Immature natural killer cell (primary cell): ENCODE data around the gene ACTR5. TPM values are rescaled to one million over a fixed set of nuclear protein-coding genes. Genes with fewer than 3 reads are reported as not detected.

Experiments used
- polyA plus RNA-seq, 3 donors: library from polyadenylated mRNA; unstranded; fragments of 300-500 nt; fragmentation: Illumina TruSeq; gene quantifications; one replicate each; pipeline ENCODE4 v1.2.3, GENCODE V29; 2021

Gene ACTR5
- polyA plus RNA-seq, 3 donors from 2014 or later = 8.0 to 11.1 (median 8.7) TPM

Other genes with a start within 250 kb of the ACTR5 start
- gene ADIG, start 167.3 kb upstream of the ACTR5 start, polyA plus RNA-seq = not detected
- not detected for gene ARHGAP40, start 146.7 kb upstream of the ACTR5 start, polyA plus RNA-seq
- not detected for gene SLC32A1, start 24.0 kb upstream of the ACTR5 start, polyA plus RNA-seq
- gene PPP1R16B, start 57.2 kb downstream of the ACTR5 start, polyA plus RNA-seq = 10 to 100 TPM; 23.6 to 42.8 (median 24.9) TPM
- gene FAM83D, start 178.0 kb downstream of the ACTR5 start, polyA plus RNA-seq = under 1 TPM in 2 of 3 donors, not detected in 1; 0.25 to 0.58 TPM
- gene DHX35, start 213.9 kb downstream of the ACTR5 start, polyA plus RNA-seq = 1 to 10 TPM; 5.0 to 6.5 (median 6.0) TPM